DMS 273 (cell line): ENCODE data around the gene SRPX2.

Experiments
- DNase-seq: peaks from one replicate; lab custom pipeline; 2025; ENCODE audit not compliant: unreplicated experiment; lab: John Stamatoyannopoulos, UW

SRPX2 gene

GRCh38 chrX:100643956-100644860, at the start of gene SRPX2:
Gene SRPX2, plus strand, starts transcription at chrX:100644199. Its CDS starts 2,124 bp downstream, at chrX:100646323.
- no peak for DNase-seq

- DNase-seq, result no peak
Measured at GRCh38 chrX:100596601-100597000, 47.4 kb upstream of the SRPX2 start.

GRCh38 chrX:100599456-100599855, 44.5 kb upstream of the SRPX2 start:
- no peak for DNase-seq

GRCh38 chrX:100600340-100600739, 43.7 kb upstream of the SRPX2 start:
- DNase-seq, result no peak

GRCh38 chrX:100600758-100601157, 43.2 kb upstream of the SRPX2 start:
- no peak for DNase-seq

- no peak for DNase-seq
Measured at GRCh38 chrX:100606753-100607152, 37.2 kb upstream of the SRPX2 start.

- DNase-seq, result no peak
Measured at GRCh38 chrX:100609591-100609990, 34.4 kb upstream of the SRPX2 start.

DNA sequence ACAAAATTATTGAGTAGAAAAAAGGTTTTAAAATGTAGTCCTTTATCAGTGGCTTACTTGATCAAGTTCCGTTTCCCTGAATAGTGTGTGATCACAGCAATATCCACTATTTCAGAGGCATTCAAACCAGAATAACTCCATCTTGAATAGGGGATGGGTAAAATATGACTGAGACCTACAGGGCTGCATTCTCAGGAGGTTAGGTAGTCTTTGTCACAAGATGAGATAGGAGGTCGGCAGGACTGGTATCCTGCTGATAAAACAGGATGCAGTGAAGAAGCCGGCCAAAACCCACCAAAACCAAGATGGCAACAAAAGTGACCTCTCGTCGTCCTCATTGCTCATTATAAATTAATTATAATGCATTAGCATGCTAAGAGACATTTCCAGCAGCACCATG, 32.0 kb upstream of the SRPX2 start:
- DNase-seq, result no peak

GRCh38 chrX:100615005-100615404, 29.0 kb upstream of the SRPX2 start:
- peak; percentile 73 for DNase-seq

GRCh38 chrX:100623001-100623400, 21.0 kb upstream of the SRPX2 start:
- no peak for DNase-seq

GRCh38 chrX:100625985-100626491, 18.0 kb upstream of the SRPX2 start:
- DNase-seq, result no peak

GRCh38 chrX:100635040-100635439, 9.0 kb upstream of the SRPX2 start:
- DNase-seq, result no peak

DNA sequence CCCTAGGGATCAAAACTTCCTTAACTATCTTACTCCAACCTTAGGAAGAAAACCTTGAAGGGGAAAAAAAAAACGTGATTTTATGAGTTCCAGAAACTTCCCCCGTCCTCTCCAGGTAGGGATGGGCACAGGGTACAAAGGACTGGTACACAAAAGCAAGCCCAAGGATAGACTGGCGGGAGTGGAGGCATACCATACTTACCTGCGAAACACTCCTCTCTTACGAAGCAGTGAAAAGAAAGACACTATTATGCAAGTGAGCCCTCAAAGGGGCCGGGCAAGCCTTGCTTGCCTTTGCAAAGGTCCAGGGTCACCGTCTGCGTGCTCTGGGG, 8.0 kb upstream of the SRPX2 start:
- no peak for DNase-seq

DNA sequence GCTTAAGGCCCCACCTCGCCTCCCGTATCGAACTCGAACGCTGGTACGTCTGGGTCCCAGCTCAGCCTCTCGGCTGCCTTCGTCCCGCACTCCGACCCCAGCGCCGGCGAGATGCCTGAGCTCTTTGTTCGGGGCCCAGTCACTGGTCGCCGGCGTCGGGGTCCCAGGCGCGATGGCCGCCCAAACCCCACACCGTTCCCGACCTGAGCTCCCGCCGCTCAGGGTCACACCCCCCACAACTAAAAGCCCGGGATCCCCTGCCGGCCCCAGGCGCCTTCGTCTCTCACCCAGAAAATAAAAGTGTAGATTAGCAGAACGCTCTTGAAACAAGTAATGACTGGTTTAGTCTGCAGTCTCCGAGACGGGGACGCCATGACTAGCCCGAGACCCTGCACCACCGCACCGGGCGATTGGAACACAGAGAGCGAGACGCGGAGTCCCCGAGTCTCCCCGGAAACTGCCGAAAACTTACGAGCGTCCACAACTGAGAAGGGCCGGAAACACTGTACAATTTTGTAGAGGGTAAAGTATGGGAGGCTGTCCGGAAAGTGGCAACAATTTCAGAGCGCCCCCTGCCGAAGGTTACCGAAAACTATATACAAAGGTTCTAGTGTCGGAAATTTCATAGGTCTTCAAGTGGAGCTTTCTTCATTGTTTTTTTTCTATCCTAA, 7.5 kb upstream of the SRPX2 start, which contains the start of gene TSPAN6:
Gene TSPAN6, minus strand, starts transcription at position 486 of the 671 bp plus-strand sequence. Its CDS starts 112 bp downstream, at position 374.
- DNase-seq, result peak; percentile 95

GRCh38 chrX:100642290-100642689, 1.7 kb upstream of the SRPX2 start:
- DNase-seq, result no peak

DNA sequence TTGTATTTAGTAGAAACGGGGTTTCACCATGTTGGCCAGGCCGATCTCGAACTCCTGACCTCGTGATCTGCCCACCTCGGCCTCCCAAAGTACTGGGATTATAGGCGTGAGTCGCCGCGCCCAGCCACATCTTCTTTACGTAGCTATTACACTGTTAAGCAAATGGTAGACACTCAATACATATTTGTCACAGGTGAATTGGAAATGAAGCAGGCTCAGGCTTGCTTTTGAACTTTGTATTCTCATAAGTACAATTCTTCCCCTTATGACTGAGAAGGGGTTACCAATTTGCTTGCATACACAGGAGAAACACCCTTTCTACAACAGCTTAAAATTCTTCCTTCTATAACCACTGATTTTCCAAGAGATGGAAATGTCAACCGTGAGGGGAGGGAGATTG, 787 bp upstream of the SRPX2 start:
- DNase-seq, result no peak

DNA sequence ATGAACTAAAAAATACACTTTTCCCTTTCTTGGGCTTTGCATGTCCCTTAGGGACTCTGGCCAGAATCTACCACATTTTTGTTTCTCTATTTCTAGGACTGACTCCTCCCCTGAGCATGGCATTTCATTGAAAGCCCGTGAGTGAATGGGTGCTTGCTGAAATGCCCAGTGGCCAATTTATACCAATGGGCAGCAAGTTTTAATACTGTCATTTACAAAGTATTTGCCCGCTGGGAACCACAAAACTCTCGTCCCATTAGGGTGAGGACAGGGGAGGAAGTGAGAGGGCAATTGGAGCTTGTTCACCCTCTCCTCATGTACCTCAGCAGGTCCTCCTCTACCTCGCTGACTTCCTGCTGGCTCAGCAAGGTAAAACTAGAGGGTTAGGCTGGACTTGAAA, 1.1 kb downstream of the SRPX2 start:
- no peak for DNase-seq

DNA sequence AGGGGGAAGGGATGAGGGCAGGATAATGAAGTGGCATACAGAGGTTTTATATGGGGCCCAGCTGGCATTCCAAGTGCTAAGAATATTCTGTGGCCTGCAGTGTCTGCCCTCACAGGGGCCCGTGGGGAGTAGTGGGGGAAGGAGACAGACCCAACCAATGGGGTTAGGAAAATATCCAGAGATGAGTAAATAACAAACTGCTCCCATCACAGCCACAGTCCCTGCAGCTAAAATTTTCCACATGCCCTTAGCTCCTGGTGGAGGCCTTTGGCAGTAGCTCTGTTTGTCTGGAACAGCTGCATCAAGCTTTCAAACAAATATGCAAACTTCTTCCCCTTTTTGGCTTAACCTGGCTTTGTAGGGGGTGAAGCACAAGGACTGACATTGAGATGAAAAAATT, 3.1 kb downstream of the SRPX2 start:
- no peak for DNase-seq

DNA sequence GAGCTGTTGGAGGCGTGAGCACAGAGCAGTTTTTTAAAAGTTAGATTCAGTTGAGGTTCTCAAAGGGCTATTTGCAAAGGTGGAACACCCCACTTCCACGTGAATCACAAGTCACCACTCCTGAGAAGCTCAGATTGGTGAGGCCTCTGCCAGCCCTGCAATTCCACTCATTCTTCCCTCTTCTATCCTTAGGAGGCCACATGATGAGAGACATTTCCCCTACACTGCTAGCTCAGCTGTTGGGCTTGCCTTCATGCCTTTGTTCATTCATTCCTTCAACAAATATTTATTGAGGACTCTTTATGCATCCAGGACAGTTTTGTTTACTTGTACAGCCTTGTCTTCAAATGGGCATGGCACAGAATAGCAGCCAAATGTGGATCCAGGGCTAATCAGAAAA, 3.7 kb downstream of the SRPX2 start:
- no peak for DNase-seq

GRCh38 chrX:100648458-100649417, 4.7 kb downstream of the SRPX2 start:
- DNase-seq, result peak; percentile 74
